ENCODE results near the gene ADGRL2.
"Not testable (repeated sequence)": the region's sequence is repeated elsewhere in the genome, so short reads cannot be mapped to it uniquely, and the experiment has no call there.

- TF ChIP-seq CTCF (IDR thresholded peaks at IDR 0.05; ENCODE audit: poor library complexity, severe bottlenecking); POLR2AphosphoS5 (IDR thresholded peaks at IDR 0.05); MXI1 (conservative IDR thresholded peaks at IDR 0.05; ENCODE audit: poor library complexity, severe bottlenecking): not testable (repeated sequence)
Measured at GRCh38 chr1:81886292-81886691, 85.6 kb downstream of the ADGRL2 start.

Data from neural cell (in vitro differentiated cells).